HepG2 (cell line): ENCODE measurements around the gene SHROOM1. TPM values are rescaled to one million over a fixed set of nuclear protein-coding genes. Genes with fewer than 3 reads are reported as not detected.
A peak's percentile ranks its signal among the peaks of the same experiment; 100 is the strongest.

Experiments used
- CTCF ChIP-seq: sonication (generic); formaldehyde crosslinking; IDR thresholded peaks from 2 replicates; pipeline ENCODE4 v1.5.0; 2020; ENCODE audit warnings: mild to moderate bottlenecking, missing genetic modification reagents, moderate library complexity
- DBP ChIP-seq: sonication (generic); formaldehyde crosslinking; IDR thresholded peaks from 2 replicates; pipeline ENCODE4 v1.4.0; 2020; ENCODE audit warnings: missing genetic modification reagents; ENCODE audit errors: not compliant biosample characterization
- ELF4 ChIP-seq: sonication (generic); formaldehyde crosslinking; IDR thresholded peaks from 2 replicates; pipeline ENCODE4 v1.5.0; 2020; ENCODE audit warnings: missing genetic modification reagents, mild to moderate bottlenecking, moderate library complexity, borderline replicate concordance
- FOXK1 ChIP-seq: sonication (generic); formaldehyde crosslinking; IDR thresholded peaks from 2 replicates; pipeline ENCODE4 v1.4.0; 2020; ENCODE audit warnings: low read depth, missing genetic modification reagents, borderline replicate concordance
- GMEB2 ChIP-seq: IDR thresholded peaks from 2 replicates; pipeline ENCODE4 v1.6.1; 2016; ENCODE audit warnings: missing biosample characterization, missing genetic modification reagents, low read depth
- KLF9 ChIP-seq: IDR thresholded peaks from 2 replicates; pipeline ENCODE4 v1.6.1; 2016; ENCODE audit warnings: low read depth
- MXD4 ChIP-seq: IDR thresholded peaks from 2 replicates; pipeline ENCODE4 v1.6.1; 2016; ENCODE audit warnings: mild to moderate bottlenecking, missing biosample characterization, missing genetic modification reagents
- NFE2L1 ChIP-seq: sonication (generic); formaldehyde crosslinking; IDR thresholded peaks from 2 replicates; pipeline ENCODE4 v1.4.0; 2020; ENCODE audit warnings: missing genetic modification reagents, mild to moderate bottlenecking, borderline replicate concordance
- SALL2 ChIP-seq: sonication (generic); formaldehyde crosslinking; IDR thresholded peaks from 2 replicates; pipeline ENCODE4 v1.8.1; 2023; ENCODE audit warnings: mild to moderate bottlenecking, missing genetic modification reagents, inconsistent platforms
- SP4 ChIP-seq: sonication (generic); formaldehyde crosslinking; IDR thresholded peaks from 2 replicates; pipeline ENCODE4 v1.8.1; 2023; ENCODE audit warnings: mild to moderate bottlenecking, missing genetic modification reagents
- TIGD3 ChIP-seq: sonication (generic); formaldehyde crosslinking; IDR thresholded peaks from 2 replicates; pipeline ENCODE4 v1.5.1; 2020; ENCODE audit warnings: mild to moderate bottlenecking, missing genetic modification reagents, borderline replicate concordance
- WIZ ChIP-seq: sonication (generic); formaldehyde crosslinking; IDR thresholded peaks from 2 replicates; pipeline ENCODE4 v1.5.1; 2020; ENCODE audit warnings: mild to moderate bottlenecking, missing genetic modification reagents
- ZBTB7B ChIP-seq: sonication (generic); formaldehyde crosslinking; IDR thresholded peaks from 2 replicates; pipeline ENCODE4 v1.4.0; 2020; ENCODE audit warnings: missing genetic modification reagents
- ZC3H13 ChIP-seq: sonication (generic); formaldehyde crosslinking; IDR thresholded peaks from 2 replicates; pipeline ENCODE4 v1.8.1; 2023; ENCODE audit warnings: mild to moderate bottlenecking, missing genetic modification reagents, moderate library complexity
- ZGPAT ChIP-seq: IDR thresholded peaks from 2 replicates; pipeline ENCODE4 v1.6.1; 2016; ENCODE audit warnings: mild to moderate bottlenecking
- ZMAT5 ChIP-seq: sonication (generic); formaldehyde crosslinking; IDR thresholded peaks from 2 replicates; pipeline ENCODE4 v1.5.0; 2020; ENCODE audit warnings: mild to moderate bottlenecking, low read depth, missing genetic modification reagents, borderline replicate concordance
- ZNF317 ChIP-seq: sonication (generic); formaldehyde crosslinking; IDR thresholded peaks from 2 replicates; pipeline ENCODE4 v1.5.0; 2020; ENCODE audit warnings: mild to moderate bottlenecking, missing genetic modification reagents
- ZNF501 ChIP-seq: sonication (generic); formaldehyde crosslinking; IDR thresholded peaks from 2 replicates; pipeline ENCODE4 v1.5.1; 2020; ENCODE audit warnings: mild to moderate bottlenecking, moderate library complexity, missing genetic modification reagents
- ZNF510 ChIP-seq: sonication (generic); formaldehyde crosslinking; IDR thresholded peaks from 2 replicates; pipeline ENCODE4 v1.4.0; 2020; ENCODE audit warnings: low read depth, mild to moderate bottlenecking, missing genetic modification reagents
- ZNF577 ChIP-seq: sonication (generic); formaldehyde crosslinking; IDR thresholded peaks from 2 replicates; pipeline ENCODE4 v1.4.0; 2020; ENCODE audit warnings: mild to moderate bottlenecking, low read depth, missing genetic modification reagents, borderline replicate concordance
- ZNF788 ChIP-seq: sonication (generic); formaldehyde crosslinking; IDR thresholded peaks from 2 replicates; pipeline ENCODE4 v1.5.0; 2020; ENCODE audit warnings: mild to moderate bottlenecking, missing genetic modification reagents, borderline replicate concordance
- polyA plus RNA-seq, 8 experiments: library from polyadenylated mRNA; depleted of rRNA in 3 of 8; stranded (reverse) in 7 of 8; unstranded in 1 of 8; fragments of >200 nt; fragmentation: Illumina TruSeq in 4 of 8; extraction: Trizol in 4 of 8; gene quantifications; 2 replicates each; pipeline versions ENCODE4 v1.2.1 to v1.2.3, GENCODE V29; 2011 to 2016; ENCODE audit warnings: low read depth in 4 of 8, missing spikeins in 1 of 8, mixed read lengths in 1 of 8; ENCODE audit not compliant: insufficient read depth in 1 of 8
- total RNA-seq, 5 experiments: library from RNA; depleted of rRNA; stranded (reverse); fragments of >200 nt; fragmentation: Illumina TruSeq; extraction: Trizol; gene quantifications; 2 replicates each; pipeline ENCODE4 v1.2.3, GENCODE V29; 2016; ENCODE audit warnings: low read depth in 1 of 5

The SHROOM1 gene
- total and polyA plus RNA-seq, 2 of the 13 experiments (the other 11 are each of a cell fraction or from before 2014, with no cell fraction given), result 18.2 to 25.7 TPM

- TF ChIP-seq MXD4 (CRISPR knock-in tag) (peak; percentile 77; the same call in 1 of the 2 replicates), CTCF (CRISPR knock-in tag) (peak; percentile 9), DBP (CRISPR knock-in tag) (peak; percentile 34), WIZ (CRISPR knock-in tag) (peak; percentile 94), ZC3H13 (peak; percentile 96), NFE2L1 (CRISPR knock-in tag) (no peak), ELF4 (no peak), ZNF317 (CRISPR knock-in tag) (peak; percentile 54; the same call in 1 of the 2 replicates), FOXK1 (CRISPR knock-in tag) (peak; percentile 76), TIGD3 (CRISPR knock-in tag) (0 out of 2 replicates have a peak, but pooled peaks have one; percentile 24), ZNF510 (CRISPR knock-in tag) (peak; percentile 55; the same call in 1 of the 2 replicates), SP4 (CRISPR knock-in tag) (peak; percentile 33; the same call in 1 of the 2 replicates), ZMAT5 (no peak), ZGPAT (CRISPR knock-in tag) (peak; percentile 71; the same call in 1 of the 2 replicates), SALL2 (no peak), ZNF788 (CRISPR knock-in tag) (peak; percentile 46), ZNF577 (0 out of 2 replicates have a peak, but pooled peaks have one; percentile 47), GMEB2 (CRISPR knock-in tag) (no peak), ZNF501 (CRISPR knock-in tag) (peak; percentile 62; the same call in 1 of the 2 replicates), KLF9 (CRISPR knock-in tag) (no peak; the same call in 1 of the 2 replicates), ZBTB7B (CRISPR knock-in tag) (peak; percentile 65; the same call in 1 of the 2 replicates)
Measured at GRCh38 chr5:132873119-132873929, 42.9 kb upstream of the SHROOM1 start, which contains the start of gene LEAP2 (continued).
